PC-3 (cell line): Measurements from ENCODE around the gene OASL. TPM values are rescaled to one million over a fixed set of nuclear protein-coding genes. Genes with fewer than 3 reads are reported as not detected.
A peak's percentile ranks its signal among the peaks of the same experiment; 100 is the strongest.

Source experiments
- ATAC-seq: fragments of 200-7000 bp; cut with Tn5 transposase; 2 replicates; pipeline ENCODE4 v1.9.1; 2020; ENCODE audit warnings: mild to moderate bottlenecking, moderate library complexity
- BruUV-seq: library from RNA; stranded (reverse); fragments of 400-500 nt; replicated peaks from 2 replicates; lab custom pipeline; 2021; lab: Mats Ljungman, UMichigan
- CTCF ChIA-PET: fragments of 300-600 bp; sonication (Branson Sonifier 250); formaldehyde crosslinking; loops from one replicate; lab custom pipeline; 2022; ENCODE audit warnings: antibody characterized with exemption; lab: Charles Lee
- POLR2A ChIA-PET: fragments of 300-600 bp; sonication (Branson Sonifier 250); formaldehyde crosslinking; loops from one replicate; lab custom pipeline; 2022; ENCODE audit warnings: antibody characterized with exemption; ENCODE audit not compliant: unreplicated experiment; lab: Charles Lee
- DNase-seq: peaks from one replicate; pipeline ENCODE4 v3.0.0-alpha.2; 2015
- H2AFZ ChIP-seq: fragments of 300-600 bp; sonication (generic); 2 replicates; pipeline ENCODE4 v1.6.0; 2016; ENCODE audit warnings: antibody characterized with exemption, low read length
- H3F3A ChIP-seq: fragments of 300-600 bp; sonication (generic); one replicate; pipeline ENCODE4 v1.6.0; 2017; ENCODE audit warnings: antibody characterized with exemption, low read length, control low read depth, mild to moderate bottlenecking; ENCODE audit not compliant: unreplicated experiment
- H3K27ac ChIP-seq: fragments of 300-600 bp; sonication (generic); 2 replicates; pipeline ENCODE4 v1.5.1; 2016; ENCODE audit warnings: mild to moderate bottlenecking, low read length
- H3K27me3 ChIP-seq: fragments of 300-600 bp; sonication (generic); 2 replicates; pipeline ENCODE4 v1.6.1; 2016; ENCODE audit warnings: low read length, mixed read lengths
- H3K36me3 ChIP-seq: fragments of 300-600 bp; sonication (generic); 2 replicates; pipeline ENCODE4 v1.6.1; 2016; ENCODE audit warnings: low read depth, mixed run types, low read length, mixed read lengths
- H3K4me1 ChIP-seq: fragments of 300-600 bp; sonication (generic); 2 replicates; pipeline ENCODE4 v1.5.1; 2016; ENCODE audit warnings: low read length; ENCODE audit not compliant: insufficient read depth
- H3K4me2 ChIP-seq: fragments of 300-600 bp; sonication (generic); 2 replicates; pipeline ENCODE4 v1.6.0; 2016; ENCODE audit warnings: low read length
- H3K4me3 ChIP-seq: fragments of 300-600 bp; sonication (generic); 2 replicates; pipeline ENCODE4 v1.5.1; 2016; ENCODE audit warnings: mild to moderate bottlenecking, low read length, mixed read lengths
- H3K79me2 ChIP-seq: fragments of 300-600 bp; sonication (generic); 2 replicates; pipeline ENCODE4 v1.6.1; 2017; ENCODE audit warnings: low read length, mixed read lengths
- H3K9ac ChIP-seq: fragments of 300-600 bp; sonication (generic); 2 replicates; pipeline ENCODE4 v1.6.0; 2016; ENCODE audit warnings: mild to moderate bottlenecking, low read length
- H3K9me2 ChIP-seq: fragments of 300-600 bp; sonication (generic); replicated peaks from 2 replicates; pipeline ENCODE4 v1.6.1; 2016; ENCODE audit warnings: mixed run types, low read length, mixed read lengths
- H3K9me3 ChIP-seq: fragments of 300-600 bp; sonication (generic); 2 replicates; pipeline ENCODE4 v1.6.1; 2016; ENCODE audit warnings: low read length, mixed read lengths
- H4K20me1 ChIP-seq: fragments of 300-600 bp; sonication (generic); 2 replicates; pipeline ENCODE4 v1.6.1; 2016; ENCODE audit warnings: low read length, mixed read lengths
- EZH2 ChIP-seq: fragments of 300-600 bp; sonication (generic); IDR thresholded peaks from one replicate; pipeline ENCODE4 v1.6.1; 2017; ENCODE audit warnings: antibody characterized with exemption, mild to moderate bottlenecking, low read length; ENCODE audit not compliant: unreplicated experiment
- EZH2phosphoT487 ChIP-seq: fragments of 300-600 bp; sonication (generic); IDR thresholded peaks from 2 replicates; pipeline ENCODE4 v1.6.1; 2018; ENCODE audit warnings: mild to moderate bottlenecking, antibody characterized with exemption, low read length, borderline replicate concordance
- intact Hi-C: fragments of 100-400 bp; cut with micrococcal nuclease; formaldehyde crosslinking; loops from 2 replicates; pipeline ENCODE4 v1.9.0; 2023
- total RNA-seq: library from RNA; depleted of rRNA; stranded (reverse); fragments of >200 nt; gene quantifications from 2 replicates; pipeline ENCODE4 v1.2.3, GENCODE V29; 2014
- TF ChIP-seq, protein P1 (sequence below): fragments of 300-600 bp; sonication (generic); conservative IDR thresholded peaks from 2 replicates; pipeline ENCODE4 v1.5.1; 2017; ENCODE audit warnings: antibody characterized with exemption, low read depth, mild to moderate bottlenecking, low read length

The OASL gene
- total RNA-seq, 1 experiment from 2014 or later, result 7.6 TPM

DNA sequence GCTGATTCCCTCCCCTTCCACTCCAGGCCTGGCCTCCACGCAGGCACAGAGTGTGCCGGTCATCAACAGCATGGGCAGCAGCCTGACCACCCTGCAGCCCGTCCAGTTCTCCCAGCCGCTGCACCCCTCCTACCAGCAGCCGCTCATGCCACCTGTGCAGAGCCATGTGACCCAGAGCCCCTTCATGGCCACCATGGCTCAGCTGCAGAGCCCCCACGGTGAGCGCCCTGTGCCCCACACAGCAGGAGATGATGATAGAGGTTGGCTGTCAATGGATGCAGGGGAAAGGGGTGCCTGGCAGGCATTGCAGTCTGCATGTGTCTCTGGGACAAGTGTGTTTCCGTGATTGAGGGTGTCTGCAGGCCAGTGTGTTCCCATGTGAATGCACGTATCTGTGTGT, 41.6 kb downstream of the OASL start:
- no peak overlapping the region for H3K27ac ChIP-seq
- H3K4me3 ChIP-seq, result no peak overlapping the region
- H3F3A ChIP-seq, result no peaks in the 10 kb centered on the region
- H3K36me3 ChIP-seq, result no peaks in the 10 kb centered on the region
- no peak overlapping the region for H3K9ac ChIP-seq
- no TSS peak for BruUV-seq
- no peak overlapping the region for H3K4me2 ChIP-seq
- no peaks in the 10 kb centered on the region for H4K20me1 ChIP-seq
- no peaks in the 10 kb centered on the region for H3K9me3 ChIP-seq
- no peaks in the 10 kb centered on the region; the same call in 1 of the 2 replicates for H3K9me2 ChIP-seq
- intact Hi-C loops, result no loop called here
- no peak for DNase-seq
- no peaks in the 10 kb centered on the region for H3K79me2 ChIP-seq
- TF ChIP-seq, protein P1, sequence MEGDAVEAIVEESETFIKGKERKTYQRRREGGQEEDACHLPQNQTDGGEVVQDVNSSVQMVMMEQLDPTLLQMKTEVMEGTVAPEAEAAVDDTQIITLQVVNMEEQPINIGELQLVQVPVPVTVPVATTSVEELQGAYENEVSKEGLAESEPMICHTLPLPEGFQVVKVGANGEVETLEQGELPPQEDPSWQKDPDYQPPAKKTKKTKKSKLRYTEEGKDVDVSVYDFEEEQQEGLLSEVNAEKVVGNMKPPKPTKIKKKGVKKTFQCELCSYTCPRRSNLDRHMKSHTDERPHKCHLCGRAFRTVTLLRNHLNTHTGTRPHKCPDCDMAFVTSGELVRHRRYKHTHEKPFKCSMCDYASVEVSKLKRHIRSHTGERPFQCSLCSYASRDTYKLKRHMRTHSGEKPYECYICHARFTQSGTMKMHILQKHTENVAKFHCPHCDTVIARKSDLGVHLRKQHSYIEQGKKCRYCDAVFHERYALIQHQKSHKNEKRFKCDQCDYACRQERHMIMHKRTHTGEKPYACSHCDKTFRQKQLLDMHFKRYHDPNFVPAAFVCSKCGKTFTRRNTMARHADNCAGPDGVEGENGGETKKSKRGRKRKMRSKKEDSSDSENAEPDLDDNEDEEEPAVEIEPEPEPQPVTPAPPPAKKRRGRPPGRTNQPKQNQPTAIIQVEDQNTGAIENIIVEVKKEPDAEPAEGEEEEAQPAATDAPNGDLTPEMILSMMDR, result no peak
- TF ChIP-seq EZH2phosphoT487, result no peak
- TF ChIP-seq EZH2, result no peak
- H3K4me1 ChIP-seq, result no peaks in the 10 kb centered on the region
- H3K27me3 ChIP-seq, result no peaks in the 10 kb centered on the region
- H2AFZ ChIP-seq, result no peak overlapping the region
- no peak for ATAC-seq
- CTCF ChIA-PET, result no interaction called here
- POLR2A ChIA-PET, result no interaction called here

DNA sequence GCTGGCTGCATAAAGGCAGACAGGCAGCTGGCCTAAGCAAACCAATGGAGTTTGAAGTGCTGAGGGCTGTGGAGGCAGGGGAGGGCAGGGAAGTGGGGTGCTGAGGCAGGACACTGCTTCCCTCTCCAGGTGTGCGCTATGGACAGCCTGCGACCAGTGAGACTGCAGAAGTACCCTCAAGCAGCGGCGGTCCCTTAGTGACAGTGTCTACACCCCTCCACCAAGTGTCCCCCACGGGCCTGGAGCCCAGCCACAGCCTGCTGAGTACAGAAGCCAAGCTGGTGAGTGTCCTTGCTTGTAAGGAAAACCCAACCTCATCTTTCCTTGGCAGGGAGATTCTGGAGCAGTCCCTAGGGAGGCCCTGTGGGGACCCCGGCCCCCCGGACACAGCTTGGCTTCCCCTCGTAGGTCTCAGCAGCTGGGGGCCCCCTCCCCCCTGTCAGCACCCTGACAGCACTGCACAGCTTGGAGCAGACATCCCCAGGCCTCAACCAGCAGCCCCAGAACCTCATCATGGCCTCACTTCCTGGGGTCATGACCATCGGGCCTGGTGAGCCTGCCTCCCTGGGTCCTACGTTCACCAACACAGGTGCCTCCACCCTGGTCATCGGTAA, 42.8 kb downstream of the OASL start:
- H3K4me3 ChIP-seq, result no peak overlapping the region
- POLR2A ChIA-PET, result no interaction called here
- H3K9ac ChIP-seq, result no peak overlapping the region
- H3K4me2 ChIP-seq, result no peak overlapping the region
- DNase-seq (no peak), ATAC-seq (no peak)
- intact Hi-C loops, result no loop called here
- CTCF ChIA-PET, result no interaction called here
- no peaks in the 10 kb centered on the region for H4K20me1 ChIP-seq
- BruUV-seq, result no TSS peak
- no peaks in the 10 kb centered on the region; the same call in 1 of the 2 replicates for H3K9me2 ChIP-seq
- TF ChIP-seq EZH2 (no peak), EZH2phosphoT487 (no peak)
- TF ChIP-seq, protein P1, result no peak
- no peak overlapping the region for H3K27ac ChIP-seq
- H3F3A ChIP-seq, result no peaks in the 10 kb centered on the region
- H3K4me1 ChIP-seq, result no peaks in the 10 kb centered on the region
- H2AFZ ChIP-seq, result no peak overlapping the region
- H3K27me3 ChIP-seq, result no peaks in the 10 kb centered on the region
- no peaks in the 10 kb centered on the region for H3K79me2 ChIP-seq
- H3K9me3 ChIP-seq, result no peaks in the 10 kb centered on the region
- H3K36me3 ChIP-seq, result no peaks in the 10 kb centered on the region

GRCh38 chr12:120994589-120995337, 44.3 kb downstream of the OASL start:
- Histone ChIP-seq H2AFZ (no peak overlapping the region), H3K9me3 (no peaks in the 10 kb centered on the region), H3F3A (no peaks in the 10 kb centered on the region), H3K9ac (no peak overlapping the region), H3K27me3 (no peaks in the 10 kb centered on the region), H4K20me1 (no peaks in the 10 kb centered on the region), H3K4me2 (no peak overlapping the region), H3K27ac (no peak overlapping the region), H3K36me3 (no peaks in the 10 kb centered on the region), H3K9me2 (no peaks in the 10 kb centered on the region; the same call in 1 of the 2 replicates), H3K4me3 (no peak overlapping the region), H3K4me1 (no peaks in the 10 kb centered on the region), H3K79me2 (no peaks in the 10 kb centered on the region)
- peak; percentile 14 for DNase-seq
- ChIA-PET CTCF (no interaction called here), POLR2A (no interaction called here)
- BruUV-seq, result no TSS peak
- TF ChIP-seq EZH2 (no peak), EZH2phosphoT487 (no peak)
- TF ChIP-seq, protein P1, result no peak
- no peak for ATAC-seq
- intact Hi-C loops, result no loop called here
